Stomach smooth muscle (tissue), 2 donors: Measurements from ENCODE around the gene PIK3CD.
"Not testable (repeated sequence)": the region's sequence is repeated elsewhere in the genome, so short reads cannot be mapped to it uniquely, and the experiment has no call there.

Source experiments
- H3K27ac ChIP-seq: one replicate; pipeline ENCODE4 v1.7.0; 2013; ENCODE audit warnings: mild to moderate bottlenecking, low read length, inconsistent platforms
- H3K27me3 ChIP-seq, 2 donors: one replicate each; pipeline ENCODE4 v1.7.0; 2013; ENCODE audit warnings: low read length in 2 of 2; ENCODE audit not compliant: insufficient read depth in 2 of 2, control insufficient read depth in 1 of 2
- H3K36me3 ChIP-seq, 2 donors: one replicate each; pipeline ENCODE4 v1.7.0; 2013; ENCODE audit warnings: low read length in 2 of 2; ENCODE audit not compliant: control insufficient read depth in 2 of 2, insufficient read depth in 2 of 2
- H3K4me1 ChIP-seq: one replicate; pipeline ENCODE4 v1.7.0; 2013; ENCODE audit warnings: low read length; ENCODE audit not compliant: control insufficient read depth, insufficient read depth
- H3K4me3 ChIP-seq, 2 donors: one replicate each; pipeline ENCODE4 v1.7.0; 2013; ENCODE audit warnings: low read length in 2 of 2
- H3K9ac ChIP-seq, 2 donors: one replicate each; pipeline ENCODE4 v1.7.0; 2013; ENCODE audit warnings: low read length in 2 of 2, mild to moderate bottlenecking in 1 of 2
- H3K9me3 ChIP-seq, 2 donors: one replicate each; pipeline ENCODE4 v1.7.0; 2013; ENCODE audit warnings: low read length in 2 of 2; ENCODE audit not compliant: control insufficient read depth in 2 of 2
- donor health status: healthy.
- donor health status: Pancreatic carcinoma.

The PIK3CD gene

GRCh38 chr1:9657521-9658032, 6.0 kb downstream of the PIK3CD start:
- Histone ChIP-seq H3K27ac (no peak overlapping the region), H3K9me3 (no peaks in the 10 kb centered on the region), H3K4me3 (no peak overlapping the region), H3K9ac (no peak overlapping the region), H3K27me3 (peaks cover 9 to 12% of the 10 kb centered on the region in 2 donors), H3K4me1 (no peaks in the 10 kb centered on the region), H3K36me3 (no peaks in the 10 kb centered on the region)

GRCh38 chr1:9658199-9658598, 6.7 kb downstream of the PIK3CD start:
- Histone ChIP-seq H3K27ac (no peak overlapping the region), H3K27me3 (peaks cover 5 to 6% of the 10 kb centered on the region in 2 donors), H3K9ac (no peak overlapping the region), H3K4me3 (no peak overlapping the region), H3K4me1 (no peaks in the 10 kb centered on the region), H3K9me3 (no peaks in the 10 kb centered on the region), H3K36me3 (no peaks in the 10 kb centered on the region)

DNA sequence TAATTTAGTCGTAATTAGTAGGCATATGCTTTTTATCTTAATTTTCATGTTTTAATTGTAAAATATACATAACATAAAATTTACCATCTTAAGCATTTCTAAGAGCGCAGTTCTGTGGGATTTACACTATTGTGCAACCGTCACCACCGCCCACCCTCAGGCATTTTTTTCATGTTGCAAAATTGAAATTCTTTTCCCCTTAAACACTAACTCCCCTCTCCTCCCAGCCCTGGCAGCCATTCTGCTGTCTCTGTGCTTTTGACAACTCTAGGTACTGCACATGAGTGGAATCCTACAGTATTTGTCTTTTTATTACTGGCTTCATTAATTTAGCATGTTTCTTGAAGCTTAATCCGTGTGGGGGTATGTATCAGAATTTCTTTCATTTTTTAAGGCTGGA, 7.8 kb downstream of the PIK3CD start:
- Histone ChIP-seq H3K9me3 (no peaks in the 10 kb centered on the region), H3K27me3 (no peaks in the 10 kb centered on the region), H3K36me3 (no peaks in the 10 kb centered on the region), H3K4me1 (no peaks in the 10 kb centered on the region), H3K9ac (no peak overlapping the region), H3K4me3 (no peak overlapping the region), H3K27ac (no peak overlapping the region)

GRCh38 chr1:9663257-9663656, 11.7 kb downstream of the PIK3CD start:
- Histone ChIP-seq H3K27ac (no peak overlapping the region), H3K9me3 (no peaks in the 10 kb centered on the region), H3K36me3 (no peaks in the 10 kb centered on the region), H3K27me3 (no peaks in the 10 kb centered on the region), H3K9ac (no peak overlapping the region), H3K4me3 (no peak overlapping the region), H3K4me1 (no peaks in the 10 kb centered on the region)

- Histone ChIP-seq H3K4me1 (no peaks in the 10 kb centered on the region), H3K9me3 (no peaks in the 10 kb centered on the region), H3K27me3 (peaks cover 0 to 3% of the 10 kb centered on the region in 2 donors), H3K9ac (no peak overlapping the region), H3K36me3 (no peaks in the 10 kb centered on the region), H3K4me3 (no peak overlapping the region), H3K27ac (no peak overlapping the region)
Measured at GRCh38 chr1:9665193-9665592, 13.7 kb downstream of the PIK3CD start.

GRCh38 chr1:9668080-9668479, 16.5 kb downstream of the PIK3CD start:
- Histone ChIP-seq H3K9ac (no peak overlapping the region), H3K9me3 (no peaks in the 10 kb centered on the region), H3K4me1 (no peaks in the 10 kb centered on the region), H3K27ac (no peak overlapping the region), H3K4me3 (no peak overlapping the region), H3K27me3 (peaks cover 0 to 3% of the 10 kb centered on the region in 2 donors), H3K36me3 (no peaks in the 10 kb centered on the region)

DNA sequence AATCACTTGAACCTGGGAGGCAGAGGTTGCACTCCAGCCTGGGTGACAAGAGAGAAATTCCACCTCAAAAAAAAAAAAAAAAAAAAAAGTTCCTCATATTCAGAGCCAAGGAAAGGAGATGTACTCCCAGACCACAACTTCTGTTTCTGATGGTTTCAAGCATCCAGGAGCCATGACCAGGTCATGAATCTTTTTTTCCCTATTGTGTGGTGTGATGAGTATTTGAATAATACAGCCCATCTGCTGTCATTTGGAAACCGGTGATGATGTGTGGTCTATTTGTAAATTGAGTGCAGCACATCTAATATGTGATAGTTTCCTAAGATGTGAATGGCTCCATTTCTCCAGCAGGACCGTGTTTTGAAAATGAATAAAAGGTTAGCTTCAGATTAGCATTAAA, 18.6 kb downstream of the PIK3CD start:
- Histone ChIP-seq H3K9me3 (no peaks in the 10 kb centered on the region), H3K9ac (no peak overlapping the region), H3K27ac (no peak overlapping the region), H3K27me3 (peaks cover 0 to 3% of the 10 kb centered on the region in 2 donors), H3K36me3 (no peaks in the 10 kb centered on the region), H3K4me1 (no peaks in the 10 kb centered on the region), H3K4me3 (no peak overlapping the region)

DNA sequence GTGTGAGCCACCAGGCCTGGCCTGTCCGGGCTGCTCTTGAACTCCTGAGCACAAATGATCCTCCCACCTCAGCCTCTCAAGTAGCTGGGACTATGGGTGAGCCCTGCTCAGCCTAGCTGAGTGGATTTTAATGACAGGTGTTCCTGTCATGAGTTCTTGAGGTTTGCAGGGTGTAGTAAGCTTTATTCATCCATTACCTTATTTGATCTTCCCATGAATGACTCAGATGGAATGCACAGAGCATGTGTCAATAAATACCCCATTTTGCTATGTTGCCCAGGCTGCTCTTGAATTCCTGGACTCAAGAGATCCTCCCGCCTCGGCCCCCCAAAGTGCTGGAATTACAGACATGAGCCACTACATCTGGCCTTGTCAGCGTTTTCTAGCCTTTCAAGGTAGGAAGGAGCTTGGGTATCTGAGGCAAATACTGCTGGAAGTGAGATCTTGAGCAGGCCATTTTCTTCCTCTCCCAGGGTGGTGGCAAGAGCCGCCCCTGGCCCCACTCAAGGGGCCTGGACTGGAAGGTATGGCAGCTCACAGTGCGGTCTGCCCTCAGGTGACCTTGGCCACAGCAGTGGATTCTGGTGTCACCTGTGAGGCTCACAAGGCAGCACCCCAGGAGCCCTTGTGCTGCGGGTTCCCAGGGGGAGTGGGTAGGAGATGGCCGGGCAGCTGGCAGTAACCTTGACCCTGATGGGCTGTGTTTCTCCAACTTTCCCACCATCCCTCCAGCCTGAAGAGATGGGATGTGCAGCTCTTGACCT, 20.0 kb downstream of the PIK3CD start:
- Histone ChIP-seq H3K9ac (no peak overlapping the region), H3K9me3 (no peaks in the 10 kb centered on the region), H3K4me3 (no peak overlapping the region), H3K36me3 (no peaks in the 10 kb centered on the region), H3K27ac (no peak overlapping the region), H3K4me1 (no peaks in the 10 kb centered on the region), H3K27me3 (peaks cover 0 to 3% of the 10 kb centered on the region in 2 donors)

- Histone ChIP-seq H3K9me3 (no peaks in the 10 kb centered on the region), H3K27ac (no peak overlapping the region), H3K4me1 (no peaks in the 10 kb centered on the region), H3K9ac (no peak overlapping the region), H3K27me3 (peaks cover 0 to 3% of the 10 kb centered on the region in 2 donors), H3K4me3 (no peak overlapping the region), H3K36me3 (no peaks in the 10 kb centered on the region)
Measured at GRCh38 chr1:9672444-9672843, 20.9 kb downstream of the PIK3CD start.

DNA sequence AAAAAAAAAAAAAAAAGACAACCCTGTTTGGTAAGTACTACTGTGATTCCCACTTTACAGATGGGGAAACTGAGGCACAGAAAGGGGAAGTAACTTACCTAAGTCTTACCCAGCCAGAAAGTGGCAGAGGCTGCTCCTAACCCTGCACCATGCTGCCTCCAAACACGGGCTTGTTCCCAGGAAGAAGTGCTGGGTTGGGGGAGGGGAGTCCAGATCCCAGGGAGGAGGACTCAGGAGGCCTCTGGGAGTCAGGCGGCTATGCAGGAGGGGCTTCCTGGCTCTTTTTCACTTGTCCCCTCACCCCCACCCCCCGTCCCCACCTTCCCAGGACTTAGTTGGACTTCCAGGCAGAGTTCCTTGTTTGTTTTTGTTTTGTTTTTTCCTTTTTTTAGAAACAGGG, 23.9 kb downstream of the PIK3CD start:
- no peaks in the 10 kb centered on the region for H3K4me1 ChIP-seq
- H3K36me3 ChIP-seq = no peaks in the 10 kb centered on the region
- no peak overlapping the region for H3K27ac ChIP-seq
- no peak overlapping the region for H3K4me3 ChIP-seq
- no peaks in the 10 kb centered on the region for H3K9me3 ChIP-seq
- H3K9ac ChIP-seq = no peak overlapping the region
- H3K27me3 ChIP-seq = no peaks in the 10 kb centered on the region

- not testable (repeated sequence) for H3K27me3 ChIP-seq, H3K4me1 ChIP-seq, H3K9ac ChIP-seq, H3K36me3 ChIP-seq, H3K9me3 ChIP-seq, H3K27ac ChIP-seq, H3K4me3 ChIP-seq
Measured at GRCh38 chr1:9676128-9676527, 24.6 kb downstream of the PIK3CD start.
